ENCODE results near the gene ADNP2.
"Not testable (repeated sequence)": the region's sequence is repeated elsewhere in the genome, so short reads cannot be mapped to it uniquely, and the experiment has no call there.

ADNP2 gene

DNA sequence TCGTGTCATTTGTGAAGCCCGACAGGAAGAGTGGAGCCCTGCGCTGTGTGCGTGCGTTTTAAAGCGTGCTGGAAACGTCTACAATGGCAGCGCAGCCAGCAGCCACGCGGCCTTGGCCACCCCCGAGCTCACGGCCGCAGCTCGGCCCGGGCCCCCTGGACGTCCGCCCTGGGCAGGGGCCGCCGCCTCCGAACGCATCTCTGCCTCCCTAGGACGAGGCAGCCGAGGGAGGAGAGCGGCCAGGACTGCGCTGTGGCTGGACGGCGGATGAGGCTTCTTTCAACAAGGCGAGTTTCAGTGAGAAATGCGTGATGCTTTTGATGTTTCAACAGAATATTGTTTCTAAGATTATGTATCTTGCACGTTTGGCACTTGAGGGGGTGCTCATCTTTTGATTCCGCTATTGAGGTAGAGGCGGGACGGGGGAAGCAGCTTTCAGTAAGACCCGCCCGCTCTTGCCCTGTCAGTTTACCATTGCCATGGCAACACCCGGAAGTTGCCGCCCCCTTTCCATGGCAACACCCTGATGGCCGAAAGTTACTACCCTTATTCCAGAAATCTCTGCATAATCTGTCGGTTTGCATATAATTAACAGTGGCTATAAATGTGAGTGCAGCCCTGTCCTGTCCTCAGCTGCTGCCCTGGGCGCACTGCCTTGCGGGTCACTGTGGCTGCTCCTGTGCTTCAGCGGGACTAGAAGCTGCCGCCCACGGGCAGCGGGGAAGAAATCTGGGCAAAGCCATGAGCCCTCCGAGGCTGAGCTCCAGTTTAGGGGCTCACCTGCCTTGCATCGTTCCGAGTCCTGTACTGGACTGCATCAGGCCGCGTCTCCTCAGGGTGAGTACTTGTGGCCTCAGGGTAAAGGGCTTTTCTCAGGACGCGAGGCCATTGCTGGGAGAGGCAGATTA lies 38.6 kb downstream of the ADNP2 start:
- no peak for DNase-seq (ENCODE audit: low spot score)

DNA sequence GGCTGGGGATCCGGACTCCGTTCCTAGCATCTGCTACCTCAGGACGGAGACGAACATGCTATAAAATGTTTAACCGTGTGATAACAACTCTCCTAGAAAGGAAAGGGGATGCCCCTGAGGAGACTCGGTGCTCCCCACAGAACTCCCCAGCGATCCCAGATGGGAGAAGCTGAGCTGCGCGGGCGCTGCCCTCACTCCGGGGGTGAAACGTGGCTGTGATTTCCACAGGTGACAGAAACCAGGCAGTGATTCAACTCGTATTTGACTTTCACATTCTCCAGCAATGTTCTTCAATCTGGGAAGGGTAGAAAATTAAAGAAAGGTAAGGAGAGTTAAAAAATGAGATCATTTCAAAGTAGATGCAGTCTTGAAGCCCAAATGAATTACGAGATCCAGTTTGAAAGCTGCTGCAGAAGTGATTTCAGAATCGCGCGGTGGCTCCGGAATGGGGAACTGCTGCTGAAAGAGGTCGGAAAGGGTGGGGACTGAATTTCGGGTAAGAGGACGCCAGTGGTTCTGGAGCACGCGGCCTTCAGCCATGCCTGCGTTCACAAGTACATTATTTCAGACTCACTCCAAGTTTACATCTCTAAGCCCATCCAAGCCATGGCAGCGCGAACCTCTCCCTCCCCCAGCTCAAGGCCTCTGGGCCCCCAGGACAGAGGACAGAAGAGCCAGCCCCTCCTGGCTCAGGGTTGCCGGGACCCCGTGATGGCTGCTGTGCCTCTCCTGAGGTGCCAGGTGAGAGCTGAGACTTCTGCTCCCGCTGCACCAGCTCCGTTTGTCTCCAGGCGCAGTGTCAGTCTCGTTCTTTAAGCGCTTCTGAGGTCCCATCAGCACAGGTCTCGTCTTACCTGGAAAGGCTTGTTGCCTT lies 39.5 kb downstream of the ADNP2 start:
- DNase-seq (ENCODE audit: low spot score) = no peak

DNA sequence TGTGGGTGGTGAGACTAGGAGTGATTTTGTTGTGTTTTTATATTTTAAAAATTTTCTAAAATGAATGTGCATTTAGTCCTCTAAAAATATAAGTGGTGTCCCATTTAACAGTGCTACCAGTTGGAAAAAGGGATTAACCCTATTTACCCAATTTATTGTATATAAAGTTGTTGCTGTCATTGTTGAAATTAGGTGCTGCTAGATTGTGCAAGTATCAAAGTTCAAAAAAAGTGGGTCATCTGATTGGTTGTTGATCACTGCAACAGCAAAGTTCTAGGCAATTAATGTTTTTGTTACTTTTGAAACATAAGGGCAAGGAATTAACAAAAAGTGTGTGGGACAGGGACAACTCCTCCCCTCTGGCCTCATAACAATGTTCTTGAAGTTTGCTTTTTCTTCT lies 40.6 kb downstream of the ADNP2 start:
- no peak for DNase-seq (ENCODE audit: low spot score)

DNA sequence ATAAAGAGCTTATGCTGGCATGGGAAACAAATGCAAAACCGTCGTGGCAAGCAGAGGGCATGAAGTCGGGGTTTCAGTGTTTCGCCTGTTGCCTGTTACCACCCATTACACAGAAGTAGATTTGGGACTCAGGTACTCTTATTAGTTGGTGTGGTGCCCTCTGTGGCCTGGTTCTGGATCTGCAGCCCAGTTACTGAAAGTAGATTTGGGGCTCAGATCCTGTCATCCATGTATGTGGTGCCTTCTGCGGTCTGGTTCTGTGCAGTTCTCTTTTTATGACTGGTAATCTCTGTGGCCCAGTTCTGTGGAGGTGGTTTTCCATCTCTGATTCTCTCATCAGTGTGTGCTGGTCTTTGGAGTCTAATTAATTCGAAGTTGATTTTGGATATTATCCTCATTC lies 45.2 kb downstream of the ADNP2 start:
- peak; percentile 11 for DNase-seq (ENCODE audit: low spot score)

DNA sequence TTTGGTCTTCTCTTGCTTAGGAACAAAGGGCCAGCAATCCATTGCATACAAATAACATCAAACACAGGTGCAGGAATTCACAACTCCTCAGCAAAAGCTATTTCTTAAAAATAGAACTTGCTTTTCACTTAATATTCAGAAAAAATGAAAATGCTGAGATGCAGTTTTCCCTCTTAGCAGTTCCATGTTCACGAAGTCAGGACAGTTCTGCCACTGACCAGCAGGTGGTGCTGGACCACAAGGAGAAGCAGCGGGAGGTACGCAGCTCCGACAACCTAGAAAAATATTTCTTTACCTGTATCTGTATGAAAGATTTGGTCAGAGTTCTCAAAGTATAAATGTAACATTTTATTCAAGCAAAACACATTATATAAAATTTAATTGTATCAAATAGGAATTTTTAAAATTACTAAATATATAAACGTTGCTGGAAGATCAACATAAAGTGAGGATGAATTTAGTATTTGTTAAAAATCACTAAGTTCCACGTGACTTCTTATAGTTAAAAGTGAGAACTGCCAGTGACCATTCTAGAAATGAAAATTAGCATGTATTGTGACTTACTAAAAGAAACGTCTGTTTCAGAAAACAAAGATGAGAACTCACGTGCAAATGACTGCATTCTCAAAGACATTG lies 48.8 kb downstream of the ADNP2 start:
- peak; percentile 28 for DNase-seq (ENCODE audit: low spot score)

DNA sequence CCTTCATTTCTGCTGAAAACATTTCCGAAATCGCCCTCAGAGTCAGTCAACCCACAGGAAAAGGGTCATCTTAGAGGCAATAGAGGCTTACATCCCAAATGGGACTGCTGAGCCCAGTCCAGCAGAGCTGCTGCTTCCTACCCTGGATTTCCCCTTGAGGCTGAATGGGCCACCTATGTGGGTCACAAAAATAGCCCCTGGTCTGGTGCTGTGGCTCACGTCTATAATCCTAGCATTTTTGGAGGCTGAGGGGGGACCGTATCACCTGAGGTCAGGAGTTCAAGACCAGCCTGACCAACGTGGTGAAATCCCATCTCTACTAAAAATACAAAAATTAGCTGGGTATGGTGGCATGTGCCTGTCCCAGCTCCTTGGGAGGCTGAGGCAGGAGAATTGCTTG lies 49.3 kb downstream of the ADNP2 start:
- DNase-seq (ENCODE audit: low spot score) = no peak

DNA sequence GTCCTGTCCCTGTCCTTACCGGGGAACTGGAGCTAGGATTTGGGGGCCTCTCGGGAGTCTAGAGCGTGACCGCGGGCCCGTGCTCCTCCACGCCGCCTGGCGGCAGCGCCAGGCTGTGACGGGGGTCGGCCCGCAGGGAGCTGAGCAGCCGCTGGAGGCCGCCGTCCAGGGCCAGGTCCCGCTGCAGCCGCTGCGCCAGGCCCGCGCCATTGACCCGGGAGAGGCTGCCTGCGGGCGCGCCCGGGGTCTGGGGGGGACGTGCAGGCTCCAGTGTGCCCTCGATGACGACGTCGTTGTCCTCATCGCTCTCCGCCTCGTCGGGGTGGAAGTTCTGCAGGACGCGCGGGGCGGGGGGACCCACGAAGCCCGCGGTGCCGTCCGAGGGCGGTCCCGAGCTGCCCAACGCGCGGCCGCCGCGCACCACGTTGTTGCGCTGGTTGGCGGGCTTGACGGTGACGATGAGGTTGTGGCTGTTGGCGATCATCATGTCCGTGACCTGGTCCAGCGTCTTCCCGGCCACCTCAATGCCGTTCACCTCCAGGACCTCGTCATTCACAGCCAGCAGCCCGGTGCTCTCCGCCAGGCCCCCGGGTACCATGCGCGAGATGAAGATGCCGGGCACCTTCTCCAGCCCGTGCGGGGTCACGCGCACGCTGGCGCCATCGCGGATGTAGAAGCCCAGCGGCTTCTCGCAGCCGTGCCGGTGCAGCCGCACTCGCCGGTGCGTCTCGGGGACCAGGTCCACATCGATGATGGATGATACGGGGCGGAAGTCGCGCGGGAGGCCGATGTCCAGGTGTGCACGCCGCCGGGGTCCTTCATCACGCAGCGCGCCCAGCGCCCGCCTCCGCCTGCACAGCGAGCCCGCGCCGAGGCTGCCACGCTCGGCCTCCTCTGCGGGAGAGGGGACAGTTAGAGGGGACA lies 50.9 kb downstream of the ADNP2 start:
- DNase-seq (ENCODE audit: low spot score) = no peak

DNA sequence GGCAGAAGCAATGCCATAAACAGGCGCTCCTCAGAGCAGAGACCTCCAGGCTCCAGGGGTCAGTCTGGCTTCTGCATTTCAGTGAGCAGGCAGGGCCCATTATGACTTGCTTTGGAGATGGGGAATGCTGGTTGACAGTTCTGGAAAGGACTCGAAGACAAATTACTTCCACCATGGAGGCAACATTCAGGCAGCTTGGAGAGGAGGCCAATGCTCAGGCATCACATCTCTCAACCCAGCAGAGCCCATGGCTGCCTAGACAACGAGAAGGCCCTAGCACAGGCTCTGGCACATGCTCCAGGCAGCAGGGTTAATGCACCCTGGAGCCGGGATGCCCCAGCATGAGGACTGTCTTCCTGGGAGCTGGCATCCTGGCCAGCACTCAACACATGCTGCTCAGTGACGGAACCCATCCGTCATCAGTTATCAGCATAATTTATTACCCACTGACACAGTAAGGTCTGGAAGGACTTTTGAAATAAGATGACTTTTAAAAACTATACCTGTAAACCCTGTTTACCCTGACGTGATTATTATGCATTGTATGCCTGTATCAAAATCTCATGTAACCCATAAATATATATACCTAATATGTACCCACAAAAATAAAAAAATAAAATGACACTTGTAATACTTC lies 52.8 kb downstream of the ADNP2 start:
- no peak for DNase-seq (ENCODE audit: low spot score)

DNA sequence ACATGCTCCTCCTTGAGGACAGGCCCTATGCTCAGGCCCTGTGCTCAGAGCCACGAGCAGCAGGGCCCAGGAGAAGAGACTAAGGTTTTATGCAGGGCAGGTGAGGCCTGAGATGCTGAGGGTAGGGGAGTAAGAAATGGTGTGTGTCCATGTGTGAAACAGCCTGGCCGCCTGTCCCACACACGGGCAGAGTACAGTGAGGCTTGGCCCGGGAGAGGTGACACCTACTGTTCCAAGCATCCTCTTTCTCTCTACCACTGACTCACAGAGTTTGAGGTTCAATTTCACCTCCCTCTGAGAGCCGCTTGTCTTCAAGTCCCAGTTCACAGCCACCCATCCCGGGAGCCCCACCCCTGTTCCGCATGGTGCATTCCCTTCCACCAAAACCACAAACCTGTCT lies 54.1 kb downstream of the ADNP2 start:
- DNase-seq (ENCODE audit: low spot score) = no peak

DNA sequence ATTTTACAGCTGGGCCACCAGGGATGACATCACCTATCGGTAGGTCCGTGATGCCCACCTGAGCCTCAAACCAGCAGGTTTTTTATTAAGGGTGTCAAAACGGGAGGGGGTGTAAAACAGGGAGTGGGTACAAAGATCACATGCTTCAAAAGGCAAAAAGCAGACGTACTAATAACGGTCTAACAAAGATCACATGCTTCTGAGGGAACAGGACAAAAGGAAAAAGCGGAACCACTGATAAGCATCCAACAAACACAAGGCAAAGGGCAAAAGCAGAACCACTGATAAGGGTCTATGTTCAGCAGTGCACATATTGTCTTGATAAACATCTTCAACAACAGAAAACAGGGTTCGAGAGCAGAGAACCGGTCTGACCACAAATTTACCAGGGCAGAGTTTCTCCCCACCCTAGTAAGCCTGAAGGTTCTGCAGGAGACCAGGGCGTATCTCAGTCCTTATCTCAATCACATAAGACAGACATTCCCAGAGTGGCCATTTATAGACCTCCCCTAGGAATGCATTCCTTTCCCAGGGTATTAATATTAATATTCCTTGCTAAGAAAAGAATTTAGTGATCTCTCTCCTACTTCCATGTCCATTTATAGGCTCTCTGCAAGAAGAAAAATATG lies 55.8 kb downstream of the ADNP2 start:
- DNase-seq (ENCODE audit: low spot score) = not testable (repeated sequence)

DNA sequence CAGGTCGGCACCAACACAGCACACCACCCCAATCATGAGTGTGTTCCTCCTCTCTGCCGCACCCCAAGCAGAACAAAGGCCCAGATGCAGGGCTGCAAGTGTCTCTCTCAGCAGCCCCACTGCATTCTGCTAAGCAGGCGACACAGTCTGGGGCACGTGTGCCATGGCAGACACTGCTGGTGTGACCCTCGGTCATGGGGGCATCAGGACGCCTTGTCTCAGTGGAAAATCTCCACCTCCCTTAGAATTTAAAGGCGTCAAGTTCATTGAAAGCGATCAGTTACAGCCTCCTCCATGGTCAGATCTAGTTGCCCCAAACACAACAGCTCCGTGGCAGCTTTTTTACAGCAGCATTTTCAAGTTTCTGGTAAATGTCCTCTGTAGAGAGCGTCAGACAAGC lies 57.2 kb downstream of the ADNP2 start:
- DNase-seq (ENCODE audit: low spot score) = no peak

DNA sequence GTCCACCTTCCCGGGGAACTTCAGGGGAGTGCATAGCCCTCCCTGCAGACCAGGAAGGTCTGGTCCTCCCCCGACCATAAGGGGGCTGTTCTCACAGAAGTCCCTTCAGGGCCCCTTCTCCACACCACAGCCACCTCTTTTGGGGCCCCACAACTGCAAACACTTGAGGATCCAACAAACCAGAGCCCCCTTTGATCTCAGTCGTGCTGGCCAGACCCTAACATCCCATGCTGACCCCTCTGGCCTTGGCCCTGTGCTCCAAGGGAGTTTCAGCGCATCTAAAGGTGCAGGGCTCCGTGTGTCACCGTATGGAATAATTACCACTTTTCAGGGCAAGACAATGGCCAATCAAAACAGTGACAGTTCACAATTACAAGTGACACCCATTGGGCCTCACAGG lies 57.7 kb downstream of the ADNP2 start:
- no peak for DNase-seq (ENCODE audit: low spot score)

DNA sequence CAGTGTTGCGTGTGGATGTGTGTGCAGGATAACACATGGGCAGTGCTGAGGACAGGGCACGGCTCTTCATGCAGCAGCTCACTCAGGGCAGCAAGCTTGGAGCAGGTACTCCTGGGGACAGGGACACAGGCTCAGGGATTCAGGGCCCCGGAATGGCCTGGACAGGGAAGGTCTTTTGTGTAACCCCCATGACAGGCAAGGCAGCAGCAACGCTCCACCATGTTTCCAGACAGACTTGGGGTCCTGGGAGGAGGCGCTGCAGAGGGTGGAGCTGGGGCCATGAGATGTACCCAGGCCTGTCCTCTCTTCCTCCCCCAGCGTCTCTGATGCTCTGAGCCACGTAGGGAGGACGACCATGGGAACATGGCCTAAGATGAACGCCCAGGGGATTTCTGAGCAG lies 58.3 kb downstream of the ADNP2 start:
- DNase-seq (ENCODE audit: low spot score) = no peak

DNA sequence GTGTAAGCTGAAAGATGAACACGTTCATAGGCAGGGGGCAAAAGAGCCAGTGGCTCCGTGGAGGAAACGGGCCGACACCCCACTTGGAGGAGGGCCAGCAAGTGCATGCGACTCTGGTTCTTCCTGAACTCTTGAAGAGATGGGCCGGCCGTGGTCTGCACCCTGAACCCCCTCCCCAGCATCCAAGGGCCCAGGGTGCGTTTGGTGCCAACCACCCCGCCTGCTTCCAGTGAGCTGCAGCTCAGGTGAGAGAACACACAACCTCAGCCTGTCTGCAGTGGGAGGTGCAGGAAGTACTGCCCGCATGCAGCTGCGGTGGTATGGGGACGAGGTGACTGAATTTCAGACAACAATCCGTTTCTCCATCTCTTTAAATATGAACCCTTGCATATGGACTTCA lies 58.9 kb downstream of the ADNP2 start:
- DNase-seq (ENCODE audit: low spot score) = no peak

DNA sequence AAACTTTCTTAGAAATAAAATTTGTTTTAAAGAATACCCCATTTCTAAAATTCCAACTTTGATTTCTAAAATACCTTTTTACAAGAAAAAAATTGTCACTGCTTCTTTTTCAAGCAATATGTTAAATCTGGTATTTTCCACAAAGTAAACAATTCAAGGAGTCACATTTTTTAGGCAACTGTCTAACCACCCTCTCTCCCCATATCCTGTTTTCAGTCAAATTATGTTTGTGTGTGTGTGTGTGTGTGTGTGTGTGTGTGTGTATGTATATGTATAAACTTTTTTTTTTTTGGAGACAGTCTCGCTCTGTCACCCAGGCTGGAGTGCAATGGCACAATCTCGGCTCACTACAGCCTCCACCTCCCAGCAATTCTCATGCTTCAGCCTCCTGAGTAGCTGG lies 59.3 kb downstream of the ADNP2 start:
- DNase-seq (ENCODE audit: low spot score) = no peak

DNA sequence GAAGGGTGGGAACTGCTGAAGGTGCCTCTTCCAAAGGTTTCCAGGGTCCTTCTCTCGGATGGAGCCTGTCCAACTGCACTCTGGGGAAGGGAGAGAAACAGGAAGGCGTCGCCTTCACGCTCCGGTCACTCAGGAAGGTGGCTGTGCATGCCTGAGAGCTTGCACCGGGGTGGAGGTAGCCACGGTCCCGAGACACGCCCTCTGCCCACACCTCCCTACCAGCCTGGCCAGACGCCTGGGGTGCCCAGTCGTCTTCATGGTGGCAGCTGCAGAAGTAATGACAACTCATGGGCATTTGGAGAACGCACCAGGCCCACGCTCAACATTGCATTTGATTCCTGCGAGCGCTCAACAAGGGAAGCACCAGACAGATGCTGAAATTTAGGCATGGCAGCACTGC lies 59.9 kb downstream of the ADNP2 start:
- DNase-seq (ENCODE audit: low spot score) = no peak

DNA sequence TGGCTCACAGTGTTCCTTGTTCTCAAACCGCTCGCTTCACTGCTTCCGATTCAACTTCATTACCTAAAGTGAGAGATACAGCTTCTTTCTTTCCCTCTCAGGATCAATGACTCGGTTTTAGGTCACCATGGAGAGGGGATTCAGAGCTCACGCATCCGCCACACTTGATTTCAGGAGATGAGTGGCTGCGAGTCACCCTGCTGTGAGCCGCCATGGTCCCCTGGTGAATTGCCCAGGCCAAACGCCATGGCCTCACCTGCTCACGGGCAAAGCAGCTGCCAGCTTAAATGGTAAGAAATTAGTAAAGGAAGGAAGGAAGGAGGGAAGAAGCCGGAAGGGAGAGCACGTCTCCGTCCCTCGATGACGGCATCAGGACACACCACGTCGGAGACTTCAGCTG lies 60.5 kb downstream of the ADNP2 start:
- DNase-seq (ENCODE audit: low spot score) = no peak

DNA sequence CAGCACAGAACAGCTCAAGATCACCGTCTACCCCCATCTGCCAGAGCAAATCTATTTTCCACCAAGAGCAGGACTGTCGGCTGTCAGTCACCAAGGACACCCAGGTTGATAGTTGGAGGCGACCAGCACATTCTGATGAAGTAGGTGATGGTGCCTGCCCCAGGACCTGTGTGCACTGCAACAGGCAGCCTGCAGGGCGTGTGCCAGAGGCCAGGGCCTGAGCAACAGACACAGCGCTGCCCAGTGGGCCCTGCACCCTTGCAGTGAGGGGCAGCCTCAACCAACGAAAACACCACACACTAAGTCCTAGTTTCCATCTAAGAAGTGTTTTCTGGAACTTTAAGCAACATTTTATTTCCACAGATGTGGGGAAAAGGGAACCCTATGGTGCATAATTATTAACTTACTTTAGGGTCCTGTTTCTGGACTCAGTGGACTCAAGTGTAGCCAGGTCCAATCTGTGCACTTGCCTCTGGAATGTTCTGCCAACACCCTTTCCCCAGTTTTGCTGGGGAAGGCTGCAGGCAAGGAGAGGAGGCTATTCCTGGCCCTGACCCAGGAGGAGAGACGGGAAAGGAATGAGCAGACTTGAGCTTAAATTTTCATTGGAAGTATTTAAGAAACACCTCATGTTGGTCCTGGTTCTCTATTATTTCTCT lies 61.5 kb downstream of the ADNP2 start:
- DNase-seq (ENCODE audit: low spot score) = no peak

DNA sequence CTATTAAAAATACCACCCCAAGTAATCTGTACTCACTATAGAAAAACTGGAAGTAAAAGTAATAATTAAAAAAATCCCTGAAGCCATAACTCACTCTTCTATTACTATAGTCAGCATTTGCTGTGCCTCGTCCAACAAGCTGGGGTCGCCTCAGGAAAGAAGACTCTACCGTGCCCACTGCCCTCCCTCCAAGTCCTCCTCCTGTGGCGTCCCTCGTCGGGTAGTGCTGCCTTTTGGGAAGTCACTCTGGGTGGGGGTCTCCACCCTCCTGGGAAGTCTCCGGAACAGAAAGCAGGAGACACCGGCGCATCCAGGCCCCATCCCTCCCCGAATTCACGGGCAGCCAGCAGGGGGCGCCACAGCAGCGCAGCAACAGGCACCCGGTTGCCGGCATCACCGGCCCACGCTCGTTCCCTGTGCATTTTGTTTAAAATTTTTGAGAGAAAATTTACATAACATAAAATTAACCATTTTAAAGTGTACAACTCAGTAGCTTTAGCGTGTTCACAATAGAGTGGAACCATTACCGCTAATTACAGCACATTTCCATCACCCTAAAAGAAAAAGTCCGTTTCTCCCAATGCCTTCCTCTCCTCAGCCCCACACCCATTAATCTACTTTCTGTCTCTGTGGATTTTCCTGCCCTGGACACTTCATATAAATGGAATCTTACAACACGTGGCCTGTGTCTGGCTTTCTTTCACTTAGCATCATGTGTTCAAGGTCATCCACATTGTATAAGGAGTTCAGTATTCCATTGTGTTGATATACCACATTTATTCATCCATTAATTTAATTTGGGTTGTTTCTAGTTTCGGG lies 62.2 kb downstream of the ADNP2 start:
- DNase-seq (ENCODE audit: low spot score) = no peak
